Naive thymus-derived CD4-positive, alpha-beta T cell (primary cell): ENCODE results near the gene LILRA1. TPM values are rescaled to one million over a fixed set of nuclear protein-coding genes. Genes with fewer than 3 reads are reported as not detected.
"Not testable (repeated sequence)": the region's sequence is repeated elsewhere in the genome, so short reads cannot be mapped to it uniquely, and the experiment has no call there.

ENCODE experiments used
- ATAC-seq: fragments of 150-1000 bp; cut with Tn5 transposase; 2 replicates; pipeline ENCODE4 v1.10.0; 2021; ENCODE audit warnings: mild to moderate bottlenecking, moderate library complexity
- CTCF ChIA-PET: fragments of 350-600 bp; sonication (Branson Sonifier 250); formaldehyde crosslinking; loops from one replicate; lab custom pipeline; 2021; ENCODE audit warnings: antibody characterized with exemption; lab: Charles Lee
- POLR2A ChIA-PET: fragments of 350-600 bp; sonication (Branson Sonifier 250); formaldehyde crosslinking; loops from one replicate; lab custom pipeline; 2021; ENCODE audit warnings: antibody characterized with exemption, inconsistent platforms; lab: Charles Lee
- DNase-seq, 9 donors: peaks; one replicate each; pipeline versions ENCODE4 v3.0.0 to v3.0.0-alpha.2; 2020 to 2022; ENCODE audit warnings: mixed read lengths in 1 of 9
- H3K27ac ChIP-seq: one replicate; pipeline ENCODE4 v1.7.0; 2013; ENCODE audit warnings: mild to moderate bottlenecking, low read depth, low read length, moderate library complexity
- H3K27me3 ChIP-seq, 2 donors: one replicate each; pipeline ENCODE4 v1.7.0; 2013; ENCODE audit warnings: low read length in 2 of 2, mild to moderate bottlenecking in 2 of 2, moderate library complexity in 2 of 2; ENCODE audit not compliant: control insufficient read depth in 2 of 2, insufficient read depth in 2 of 2
- H3K36me3 ChIP-seq, 3 experiments: 1 replicate in 2 of 3; 2 replicates in 1 of 3; pipeline ENCODE4 v1.7.0; 2013; ENCODE audit warnings: low read length in 3 of 3, mild to moderate bottlenecking in 3 of 3, moderate library complexity in 1 of 3; ENCODE audit not compliant: insufficient read depth in 3 of 3, control insufficient read depth in 2 of 3
- H3K4me1 ChIP-seq, 2 donors: one replicate each; pipeline ENCODE4 v1.7.0; 2013; ENCODE audit warnings: low read length in 2 of 2, mild to moderate bottlenecking in 2 of 2, moderate library complexity in 1 of 2; ENCODE audit not compliant: control insufficient read depth in 2 of 2, insufficient read depth in 2 of 2
- H3K4me3 ChIP-seq: 2 replicates; pipeline ENCODE4 v1.7.0; 2013; ENCODE audit warnings: mild to moderate bottlenecking, low read length
- H3K9me3 ChIP-seq, 3 experiments: 1 replicate in 2 of 3; 2 replicates in 1 of 3; pipeline ENCODE4 v1.7.0; 2013; ENCODE audit warnings: low read length in 3 of 3; ENCODE audit not compliant: control insufficient read depth in 2 of 3
- H3K27ac Mint-ChIP-seq, 9 donors: one replicate each; pipeline ENCODE4 v1.8.0; 2020 to 2022; ENCODE audit warnings: mixed read lengths in 9 of 9, mild to moderate bottlenecking in 8 of 9, moderate library complexity in 5 of 9, inconsistent platforms in 2 of 9
- H3K27me3 Mint-ChIP-seq, 5 donors: one replicate each; pipeline ENCODE4 v1.8.0; 2021 to 2022; ENCODE audit warnings: mixed read lengths in 5 of 5, mild to moderate bottlenecking in 1 of 5
- H3K36me3 Mint-ChIP-seq, 5 donors: one replicate each; pipeline ENCODE4 v1.8.0; 2020 to 2022; ENCODE audit warnings: mixed read lengths in 5 of 5, mild to moderate bottlenecking in 3 of 5, inconsistent platforms in 1 of 5
- H3K4me1 Mint-ChIP-seq, 7 donors: one replicate each; pipeline ENCODE4 v1.8.0; 2020 to 2022; ENCODE audit warnings: mixed read lengths in 7 of 7, mild to moderate bottlenecking in 3 of 7, inconsistent platforms in 1 of 7
- H3K4me3 Mint-ChIP-seq, 10 donors: one replicate each; pipeline ENCODE4 v1.8.0; 2020 to 2022; ENCODE audit warnings: mild to moderate bottlenecking in 10 of 10, mixed read lengths in 10 of 10, moderate library complexity in 6 of 10, inconsistent platforms in 2 of 10
- H3K9me3 Mint-ChIP-seq, 11 donors: one replicate each; pipeline ENCODE4 v1.8.0; 2020 to 2022; ENCODE audit warnings: mixed read lengths in 11 of 11, mild to moderate bottlenecking in 4 of 11, inconsistent platforms in 1 of 11, moderate library complexity in 1 of 11
- intact Hi-C, 2 donors: fragments of 100-400 bp; cut with micrococcal nuclease; formaldehyde crosslinking; loops; one replicate each; pipeline ENCODE4 v1.15.1; 2023
- polyA plus RNA-seq, 2 donors: library from polyadenylated mRNA; unstranded; fragments of 300-500 nt; fragmentation: Illumina TruSeq; gene quantifications; one replicate each; pipeline ENCODE4 v1.2.3, GENCODE V29; 2021
- total RNA-seq, 6 experiments: library from RNA in 5 of 6; stranded (reverse) in 5 of 6; gene quantifications; 1 replicate in 5 of 6; 2 replicates in 1 of 6; pipeline ENCODE4 v1.2.3 and lab custom pipeline; 2021 to 2026

The LILRA1 gene
- 10 to 100 TPM in 1 of 5 experiments, 1 to 10 TPM in 1, not detected in 3; 4.3 to 36.7 TPM for total RNA-seq
- under 1 TPM in 1 of 2 donors, not detected in 1; 0.14 TPM for polyA plus RNA-seq
- not detected for total RNA-seq (lab: John Stamatoyannopoulos, UW)

DNA sequence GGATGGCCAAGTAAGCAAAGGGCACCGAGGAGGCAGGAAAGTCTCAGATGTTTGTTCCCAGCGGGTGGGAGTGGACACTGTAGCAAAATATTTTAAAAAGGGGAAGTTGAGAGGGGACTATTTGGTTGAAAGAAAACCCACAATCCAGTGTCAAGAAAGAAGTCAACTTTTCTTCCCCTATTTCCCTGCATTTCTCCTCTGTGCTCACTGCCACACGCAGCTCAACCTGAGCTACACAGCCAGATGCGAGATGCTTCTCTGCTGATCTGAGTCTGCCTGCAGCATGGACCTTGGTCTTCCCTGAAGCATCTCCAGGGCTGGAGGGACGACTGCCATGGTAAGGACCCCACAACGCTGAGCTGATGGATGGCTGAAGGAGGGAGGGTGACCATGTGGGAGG lies at the start of gene LILRA1:
LILRA1 (plus strand) TSS at position 188 of the 400 bp plus-strand sequence. CDS start 613 bp downstream, outside the sequence.
- H3K4me3 ChIP-seq, H3K4me1 Mint-ChIP-seq, H3K36me3 Mint-ChIP-seq, CTCF ChIA-PET, H3K4me3 Mint-ChIP-seq, DNase-seq, H3K27ac ChIP-seq, POLR2A ChIA-PET, H3K9me3 ChIP-seq, H3K27me3 ChIP-seq, intact Hi-C loops, H3K4me1 ChIP-seq, H3K27ac Mint-ChIP-seq, H3K36me3 ChIP-seq: not testable (repeated sequence)
- Mint-ChIP-seq H3K9me3 (peaks cover 0 to 35% (median 8%) of the 10 kb centered on the region in 11 donors), H3K27me3 (peaks cover 9 to 63% (median 32%) of the 10 kb centered on the region in 5 donors)
- peak; percentile 78 for ATAC-seq

DNA sequence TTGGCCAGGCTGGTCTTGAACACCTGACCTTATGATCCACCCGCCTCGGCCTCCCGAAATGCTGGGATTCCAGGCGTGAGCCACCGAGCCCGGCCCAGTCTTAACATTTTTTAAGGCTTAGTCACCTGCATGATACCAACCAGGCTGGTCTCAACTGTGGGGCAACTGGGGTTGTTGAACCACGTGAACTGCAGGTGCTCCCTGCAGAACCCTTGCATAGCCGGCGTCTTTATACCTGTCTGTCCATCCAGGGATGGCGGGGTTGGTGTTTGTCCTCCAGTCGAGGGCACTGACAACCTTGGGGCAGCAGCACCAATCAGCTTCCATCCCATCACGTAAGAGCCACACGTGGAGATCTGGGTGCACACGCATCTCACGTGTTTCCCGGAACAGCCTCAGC lies 44.6 kb upstream of the LILRA1 start:
- ATAC-seq = no peak
- H3K27me3 Mint-ChIP-seq = peaks cover 6 to 51% (median 23%) of the 10 kb centered on the region in 5 donors
- intact Hi-C loops = no loop called here
- H3K9me3 Mint-ChIP-seq = peaks cover 0 to 6% (median 1%) of the 10 kb centered on the region in 11 donors
- ChIA-PET CTCF (no interaction called here), POLR2A (no interaction called here)
- Histone ChIP-seq H3K4me3 (no peak overlapping the region), H3K27ac (no peak overlapping the region), H3K4me1 (peaks cover 0 to 5% of the 10 kb centered on the region in 2 donors), H3K27me3 (no peaks in the 10 kb centered on the region), H3K36me3 (no peaks in the 10 kb centered on the region), H3K9me3 (no peaks in the 10 kb centered on the region)
- H3K4me1 Mint-ChIP-seq = peaks cover 0 to 10% (median 3%) of the 10 kb centered on the region in 7 donors
- no peak for DNase-seq
- H3K36me3 Mint-ChIP-seq = peaks cover 0 to 5% (median 0%) of the 10 kb centered on the region in 5 donors
- no peak overlapping the region for H3K4me3 Mint-ChIP-seq
- no peak overlapping the region for H3K27ac Mint-ChIP-seq

DNA sequence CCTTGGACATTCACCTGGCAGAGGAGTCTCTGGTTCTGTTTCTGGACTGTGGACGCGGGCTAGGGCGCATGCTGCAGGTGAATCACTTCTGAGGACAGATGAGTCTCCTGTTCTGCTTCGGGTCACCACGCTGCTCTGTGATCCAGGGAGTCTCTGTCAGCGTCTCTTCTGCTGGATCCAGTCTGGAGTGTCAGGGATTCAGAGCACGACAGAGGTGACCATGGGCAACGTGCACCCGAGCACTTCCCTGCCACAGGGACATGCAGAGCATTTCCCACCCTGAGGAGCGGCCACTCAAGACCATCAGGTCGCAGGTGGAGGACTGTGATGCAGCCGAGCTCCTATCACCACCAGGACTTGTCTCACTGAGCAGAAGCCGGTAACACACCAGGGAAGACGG lies 44.2 kb upstream of the LILRA1 start:
- H3K27me3 Mint-ChIP-seq = peaks cover 6 to 51% (median 22%) of the 10 kb centered on the region in 5 donors
- intact Hi-C loops = no loop called here
- no peak overlapping the region for H3K4me3 Mint-ChIP-seq
- H3K4me1 ChIP-seq = peaks cover 0 to 5% of the 10 kb centered on the region in 2 donors
- H3K4me1 Mint-ChIP-seq = peaks cover 0 to 10% (median 3%) of the 10 kb centered on the region in 7 donors
- H3K4me3 ChIP-seq = no peak overlapping the region
- DNase-seq = no peak
- H3K27ac ChIP-seq = no peak overlapping the region
- ATAC-seq = no peak
- H3K9me3 Mint-ChIP-seq = peaks cover 0 to 6% (median 1%) of the 10 kb centered on the region in 11 donors
- H3K27ac Mint-ChIP-seq = no peak overlapping the region
- H3K9me3 ChIP-seq = no peaks in the 10 kb centered on the region
- ChIA-PET CTCF (no interaction called here), POLR2A (no interaction called here)
- H3K27me3 ChIP-seq = no peaks in the 10 kb centered on the region
- no peaks in the 10 kb centered on the region for H3K36me3 ChIP-seq
- peaks cover 0 to 5% (median 0%) of the 10 kb centered on the region in 5 donors for H3K36me3 Mint-ChIP-seq

DNA sequence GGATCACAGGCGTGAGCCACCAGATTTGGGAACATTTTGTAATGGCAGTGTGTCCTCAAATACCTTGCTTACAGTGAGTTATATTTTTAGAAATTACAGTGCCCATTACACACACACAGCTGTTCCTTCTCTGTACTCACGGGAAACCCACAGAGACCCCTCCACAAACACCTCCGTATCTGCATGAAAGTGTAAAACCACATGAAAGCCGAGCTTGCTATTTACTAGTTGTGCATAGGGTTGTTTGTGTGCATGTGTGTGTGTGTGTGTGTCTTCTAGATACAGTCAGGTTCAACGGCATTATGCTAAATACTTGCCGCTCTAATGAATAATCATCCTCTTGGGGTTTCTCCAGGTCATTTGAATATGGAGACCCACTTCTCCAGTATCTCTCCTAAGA lies 42.1 kb upstream of the LILRA1 start:
- Histone ChIP-seq H3K27ac (no peak overlapping the region), H3K4me3 (no peak overlapping the region), H3K36me3 (no peaks in the 10 kb centered on the region), H3K4me1 (peaks cover 0 to 5% of the 10 kb centered on the region in 2 donors), H3K9me3 (no peaks in the 10 kb centered on the region), H3K27me3 (no peaks in the 10 kb centered on the region)
- ATAC-seq (peak; percentile 79), DNase-seq (no peak)
- intact Hi-C loops = no loop called here
- H3K36me3 Mint-ChIP-seq = peaks cover 0 to 5% (median 0%) of the 10 kb centered on the region in 5 donors
- POLR2A ChIA-PET = no interaction called here
- peaks cover 0 to 11% (median 2%) of the 10 kb centered on the region in 7 donors for H3K4me1 Mint-ChIP-seq
- H3K4me3 Mint-ChIP-seq = no peak overlapping the region
- peaks cover 0 to 6% (median 1%) of the 10 kb centered on the region in 11 donors for H3K9me3 Mint-ChIP-seq
- CTCF ChIA-PET = no interaction called here
- peaks cover 9 to 58% (median 28%) of the 10 kb centered on the region in 5 donors for H3K27me3 Mint-ChIP-seq
- H3K27ac Mint-ChIP-seq = peak overlapping the region in 1 of 9 donors; percentile 28

DNA sequence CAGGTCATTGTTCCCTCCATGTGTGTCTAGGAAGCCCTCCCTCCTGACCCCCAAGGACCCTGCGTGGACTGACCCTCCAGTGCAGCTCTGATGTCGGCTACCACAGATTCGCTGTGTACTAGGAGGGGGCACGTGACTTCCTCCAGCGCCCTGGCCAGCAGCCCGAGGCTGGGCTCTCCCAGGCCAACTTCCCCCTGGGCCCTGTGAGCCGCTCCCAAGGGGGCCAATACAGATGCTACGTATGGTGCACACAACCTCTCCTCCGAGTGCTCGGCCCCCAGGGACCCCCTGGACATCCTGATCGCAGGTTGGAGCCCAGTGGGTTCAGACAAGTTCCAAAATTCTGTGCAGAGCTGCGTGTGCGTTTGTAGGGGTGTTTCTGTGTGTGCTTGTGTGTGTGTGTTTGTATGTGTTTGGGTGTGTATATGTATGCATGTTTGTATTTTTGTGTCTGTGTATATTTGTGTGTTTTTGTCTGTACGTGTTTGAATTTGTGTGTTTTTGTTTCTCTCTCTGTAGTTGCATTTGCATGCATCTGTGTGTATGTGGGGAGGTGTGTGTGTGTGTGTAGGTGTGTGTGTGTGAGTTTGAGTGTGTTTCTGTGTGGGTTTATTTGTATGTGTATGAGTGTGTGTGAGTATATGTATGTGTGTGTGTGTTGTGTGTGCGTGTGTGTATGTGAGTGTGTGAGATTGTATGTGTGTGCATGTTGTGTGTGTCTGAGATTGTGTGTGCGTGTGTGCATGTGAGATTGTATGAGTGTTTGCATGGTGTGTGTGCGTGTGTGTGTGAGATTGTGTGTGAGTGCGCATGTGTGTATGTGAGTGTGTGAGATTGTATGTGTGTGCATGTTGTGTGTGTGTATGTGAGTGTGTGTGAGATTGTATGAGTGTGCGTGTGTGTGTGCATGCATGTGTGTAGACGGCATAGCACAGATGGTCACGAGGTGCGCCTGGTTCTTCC lies 41.2 kb upstream of the LILRA1 start:
- peak; percentile 57 for ATAC-seq
- intact Hi-C loops = no loop called here

DNA sequence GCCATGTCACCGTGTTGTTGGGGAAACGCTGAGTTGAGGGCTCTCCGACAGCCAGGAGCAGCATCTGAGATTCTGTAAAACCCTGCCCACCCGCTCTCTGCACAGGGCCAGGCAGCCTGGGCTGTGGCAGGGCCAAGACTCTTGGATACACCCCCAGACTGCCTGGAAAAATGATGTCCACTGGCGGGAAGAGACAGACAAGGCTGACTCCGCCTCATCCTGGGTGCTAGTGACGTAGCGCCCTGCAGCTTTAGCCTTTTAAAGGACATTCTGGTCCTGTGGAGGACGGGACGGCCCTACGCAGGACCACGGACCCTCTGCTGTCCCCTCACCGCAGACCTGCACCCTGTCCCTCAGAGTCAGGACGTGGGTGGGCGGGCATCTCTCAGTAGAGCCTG lies 40.5 kb upstream of the LILRA1 start:
- Mint-ChIP-seq H3K27ac (no peak overlapping the region), H3K27me3 (peaks cover 9 to 54% (median 28%) of the 10 kb centered on the region in 5 donors), H3K36me3 (peaks cover 0 to 5% (median 0%) of the 10 kb centered on the region in 5 donors), H3K4me1 (peaks cover 0 to 11% (median 0%) of the 10 kb centered on the region in 7 donors), H3K4me3 (no peak overlapping the region), H3K9me3 (peaks cover 0 to 6% (median 1%) of the 10 kb centered on the region in 11 donors)
- intact Hi-C loops = no loop called here
- POLR2A ChIA-PET = no interaction called here
- Histone ChIP-seq H3K9me3 (no peaks in the 10 kb centered on the region), H3K4me3 (no peak overlapping the region), H3K27ac (no peak overlapping the region), H3K4me1 (peaks cover 0 to 5% of the 10 kb centered on the region in 2 donors), H3K27me3 (no peaks in the 10 kb centered on the region), H3K36me3 (no peaks in the 10 kb centered on the region)
- ATAC-seq = no peak
- DNase-seq = no peak
- CTCF ChIA-PET = no interaction called here

More for the DNA sequence above, 41.2 kb upstream of the LILRA1 start:
- no peak for DNase-seq
- H3K4me1 Mint-ChIP-seq = peaks cover 0 to 11% (median 0%) of the 10 kb centered on the region in 7 donors
- H3K27ac Mint-ChIP-seq = no peak overlapping the region
- POLR2A ChIA-PET = no interaction called here
- CTCF ChIA-PET = no interaction called here
- no peak overlapping the region for H3K4me3 Mint-ChIP-seq
- H3K4me3 ChIP-seq = no peak overlapping the region
- H3K9me3 ChIP-seq = no peaks in the 10 kb centered on the region
- peaks cover 0 to 5% (median 0%) of the 10 kb centered on the region in 5 donors for H3K36me3 Mint-ChIP-seq
- H3K27me3 ChIP-seq = no peaks in the 10 kb centered on the region
- H3K27ac ChIP-seq = no peak overlapping the region
- peaks cover 0 to 6% (median 1%) of the 10 kb centered on the region in 11 donors for H3K9me3 Mint-ChIP-seq
- no peaks in the 10 kb centered on the region for H3K36me3 ChIP-seq
- H3K27me3 Mint-ChIP-seq = peaks cover 9 to 54% (median 28%) of the 10 kb centered on the region in 5 donors
- H3K4me1 ChIP-seq = peaks cover 0 to 5% of the 10 kb centered on the region in 2 donors
